GM12872 (cell line): Measurements from ENCODE around the gene COL6A2.

Source experiments
- CTCF ChIP-seq: IDR thresholded peaks from 3 replicates; pipeline ENCODE4 v1.5.1; 2011; ENCODE audit warnings: low read depth, mild to moderate bottlenecking, low read length, moderate library complexity; ENCODE audit not compliant: insufficient read depth

The COL6A2 gene

GRCh38 chr21:46104104-46104503 is 6.2 kb downstream of the COL6A2 start:
- TF ChIP-seq CTCF: no peak

- TF ChIP-seq CTCF: no peak
Observed at GRCh38 chr21:46108827-46109312, 11.0 kb downstream of the COL6A2 start.

- no peak for TF ChIP-seq CTCF
Observed at GRCh38 chr21:46109313-46110221, 11.7 kb downstream of the COL6A2 start.

- TF ChIP-seq CTCF: no peak
Observed at GRCh38 chr21:46110499-46111192, 12.7 kb downstream of the COL6A2 start.

- no peak for TF ChIP-seq CTCF
Observed at GRCh38 chr21:46111193-46111571, 13.3 kb downstream of the COL6A2 start.

- no peak for TF ChIP-seq CTCF
Observed at GRCh38 chr21:46111857-46112724, 14.2 kb downstream of the COL6A2 start.
